HEK293T (cell line): ENCODE measurements around the gene EYS.

Source experiments
- FOXM1 ChIP-seq: fragments of 450-650 bp; IDR thresholded peaks from 2 replicates; pipeline ENCODE4 v1.6.1; 2017; ENCODE audit warnings: mild to moderate bottlenecking, borderline replicate concordance
- NFRKB ChIP-seq: fragments of 450-650 bp; IDR thresholded peaks from 2 replicates; pipeline ENCODE4 v1.6.1; 2016; ENCODE audit warnings: mild to moderate bottlenecking, moderate library complexity
- ZNF384 ChIP-seq: fragments of 450-650 bp; IDR thresholded peaks from 2 replicates; pipeline ENCODE4 v1.6.1; 2016

- TF ChIP-seq FOXM1 (no peak), NFRKB (no peak), ZNF384 (no peak)
Observed at GRCh38 chr6:63683071-63683603, 2023.9 kb downstream of the EYS start.
